A549 (cell line): Measurements from ENCODE around the gene RAD23B. TPM values are rescaled to one million over a fixed set of nuclear protein-coding genes. Genes with fewer than 3 reads are reported as not detected.

ENCODE experiments used
- ATAC-seq, 2 experiments: fragments of 200-7000 bp in 1 of 2; fragments of >200 bp in 1 of 2; cut with Nextera tagmentation in 1 of 2; cut with Tn5 transposase in 1 of 2; 3 replicates each; pipeline versions ENCODE4 v1.8.0 to v1.9.1; 2018 to 2020; ENCODE audit warnings: mild to moderate bottlenecking in 1 of 2, moderate library complexity in 1 of 2
- CTCF ChIA-PET: fragments of 300-600 bp; sonication (Branson Sonifier 250); formaldehyde crosslinking; extraction: SDS; loops from one replicate; lab custom pipeline; 2021; ENCODE audit warnings: antibody characterized with exemption, inconsistent platforms; lab: Yijun Ruan, JAX
- POLR2A ChIA-PET: fragments of 350-600 bp; formaldehyde crosslinking; extraction: SDS; loops from one replicate; lab custom pipeline; 2021; ENCODE audit warnings: antibody characterized with exemption, inconsistent platforms; lab: Yijun Ruan, JAX
- DNase-seq, 2 experiments: peaks; one replicate each; pipeline versions ENCODE4 v3.0.0 to v3.0.0-alpha.2; 2011 to 2016; ENCODE audit warnings: low read depth in 1 of 2, low spot score in 1 of 2
- FAIRE-seq: peaks from 2 replicates; lab custom pipeline; 2011; peaks lifted over from hg19 to GRCh38; lab: Jason Lieb, UNC
- H3K27ac ChIP-seq, 2 experiments: fragments of >200 bp; sonication (Bioruptor Twin); formaldehyde crosslinking; 3 replicates each; pipeline ENCODE4 v1.5.1; 2016 to 2017
- H3K4me1 ChIP-seq: fragments of >200 bp; sonication (Bioruptor Twin); formaldehyde crosslinking; 3 replicates; pipeline ENCODE4 v1.6.1; 2016
- H3K4me2 ChIP-seq: fragments of >200 bp; sonication (Bioruptor Twin); formaldehyde crosslinking; 3 replicates; pipeline ENCODE4 v1.6.1; 2016
- H3K4me3 ChIP-seq: fragments of >200 bp; sonication (Bioruptor Twin); formaldehyde crosslinking; 3 replicates; pipeline ENCODE4 v1.5.1; 2016
- H3K9me3 ChIP-seq: fragments of >200 bp; sonication (Bioruptor Twin); formaldehyde crosslinking; 3 replicates; pipeline ENCODE4 v1.6.1; 2016
- CBX2 ChIP-seq: fragments of 200-600 bp; sonication (generic); IDR thresholded peaks from 2 replicates; pipeline ENCODE4 v1.6.1; 2016; ENCODE audit warnings: low read depth, mild to moderate bottlenecking, borderline replicate concordance
- CBX8 ChIP-seq: fragments of 200-600 bp; sonication (generic); IDR thresholded peaks from 2 replicates; pipeline ENCODE4 v1.6.1; 2016
- CHD2 ChIP-seq: fragments of 150-350 bp; IDR thresholded peaks from 2 replicates; pipeline ENCODE4 v1.6.1; 2014; ENCODE audit warnings: low read length; ENCODE audit not compliant: partially characterized antibody
- HOXA7 ChIP-seq: fragments of 250-450 bp; sonication (Bioruptor Pico); IDR thresholded peaks from 2 replicates; pipeline ENCODE4 v1.5.0; 2020; ENCODE audit warnings: mild to moderate bottlenecking, moderate library complexity
- NFE2L2 ChIP-seq: fragments of 150-350 bp; conservative IDR thresholded peaks from 2 replicates; pipeline ENCODE4 v1.6.1; 2014; ENCODE audit warnings: low read length
- NPAS2 ChIP-seq: fragments of 250-450 bp; sonication (Bioruptor Pico); IDR thresholded peaks from 2 replicates; pipeline ENCODE4 v1.8.0; 2022; ENCODE audit warnings: mild to moderate bottlenecking, moderate library complexity, borderline replicate concordance
- RFX5 ChIP-seq: fragments of 450-650 bp; IDR thresholded peaks from 2 replicates; pipeline ENCODE4 v1.7.1; 2014; ENCODE audit warnings: antibody characterized with exemption, mild to moderate bottlenecking, moderate library complexity
- RNF2 ChIP-seq: fragments of 200-600 bp; sonication (generic); IDR thresholded peaks from 2 replicates; pipeline ENCODE4 v1.6.1; 2016; ENCODE audit warnings: low read depth, mild to moderate bottlenecking, antibody characterized with exemption, moderate library complexity, borderline replicate concordance
- SREBF2 ChIP-seq: fragments of 450-650 bp; IDR thresholded peaks from 2 replicates; pipeline ENCODE4 v1.6.1; 2014; ENCODE audit warnings: mild to moderate bottlenecking, moderate library complexity
- WGBS: methylation state at CpG from one replicate; pipeline ENCODE4 v1.1.6; 2017; ENCODE audit errors: missing lambda C conversion rate; 5-methylcytosine and 5-hydroxymethylcytosine counted together
- polyA plus RNA-seq, 4 experiments: library from polyadenylated mRNA; depleted of rRNA in 3 of 4; stranded (reverse); fragments of >200 nt; fragmentation: RNase III in 1 of 4; extraction: RNeasy Plus Mini Kit Qiagen cat#74134 plus additional on column Dnase treatment in 1 of 4; gene quantifications; 2 replicates in 3 of 4; 3 replicates in 1 of 4; pipeline ENCODE4 v1.2.3, GENCODE V29; 2011 to 2017
- TF ChIP-seq, protein P1 (sequence below): fragments of >200 bp; sonication (Bioruptor Twin); formaldehyde crosslinking; IDR thresholded peaks from 2 replicates; pipeline ENCODE4 v1.6.1; 2016
- TF ChIP-seq, protein P2 (sequence below): fragments of 150-350 bp; IDR thresholded peaks from 2 replicates; pipeline ENCODE4 v1.6.1; 2014; ENCODE audit warnings: low read depth, mild to moderate bottlenecking, low read length

RAD23B gene
- polyA plus RNA-seq, 2 of the 4 experiments (the other 2 are of a cell fraction), result 136 to 195 TPM

DNA sequence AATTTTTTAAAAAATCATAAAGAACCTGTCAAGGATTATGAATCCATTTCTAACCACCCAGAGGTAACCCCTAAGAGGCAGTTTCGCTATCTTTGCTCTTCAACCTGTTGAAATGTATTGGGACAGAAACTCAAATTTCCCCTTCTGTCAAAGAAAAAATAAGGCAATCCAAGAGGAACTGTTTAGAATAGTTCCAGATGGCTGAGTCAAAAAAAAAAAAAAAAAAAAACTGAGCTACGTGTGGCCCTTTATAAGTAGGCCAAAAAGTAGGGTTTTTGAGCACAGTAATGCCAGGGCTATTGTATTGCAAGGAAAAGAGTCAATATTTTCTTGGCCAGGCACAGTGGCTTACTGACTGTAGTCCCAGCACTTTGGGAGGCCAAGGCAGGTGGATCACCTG lies 94.9 kb downstream of the RAD23B start:
- no peak overlapping the region for H3K27ac ChIP-seq
- no peaks in the 10 kb centered on the region for H3K9me3 ChIP-seq
- no peaks in the 10 kb centered on the region for H3K4me1 ChIP-seq
- CTCF ChIA-PET, result interaction anchor here (1.7 kb wide), 1 partner anchor 27 kb away, joined by 3 read pairs; no protein-coding TSS in a partner anchor
- ATAC-seq (no peak), DNase-seq (no peak), FAIRE-seq (no peak)
- no peak overlapping the region for H3K4me2 ChIP-seq
- no peak overlapping the region for H3K4me3 ChIP-seq
- WGBS, result 46% methylated on average over 2 of the region's 2 CpGs
- POLR2A ChIA-PET, result no interaction called here
- TF ChIP-seq RNF2 (no peak), HOXA7 (CRISPR knock-in tag) (no peak), NPAS2 (CRISPR knock-in tag) (no peak), NFE2L2 (no peak), RFX5 (no peak), CBX8 (no peak), SREBF2 (no peak), CHD2 (no peak), CBX2 (no peak)
- TF ChIP-seq, protein P1, sequence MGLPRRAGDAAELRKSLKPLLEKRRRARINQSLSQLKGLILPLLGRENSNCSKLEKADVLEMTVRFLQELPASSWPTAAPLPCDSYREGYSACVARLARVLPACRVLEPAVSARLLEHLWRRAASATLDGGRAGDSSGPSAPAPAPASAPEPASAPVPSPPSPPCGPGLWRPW, result no peak
- TF ChIP-seq, protein P2, sequence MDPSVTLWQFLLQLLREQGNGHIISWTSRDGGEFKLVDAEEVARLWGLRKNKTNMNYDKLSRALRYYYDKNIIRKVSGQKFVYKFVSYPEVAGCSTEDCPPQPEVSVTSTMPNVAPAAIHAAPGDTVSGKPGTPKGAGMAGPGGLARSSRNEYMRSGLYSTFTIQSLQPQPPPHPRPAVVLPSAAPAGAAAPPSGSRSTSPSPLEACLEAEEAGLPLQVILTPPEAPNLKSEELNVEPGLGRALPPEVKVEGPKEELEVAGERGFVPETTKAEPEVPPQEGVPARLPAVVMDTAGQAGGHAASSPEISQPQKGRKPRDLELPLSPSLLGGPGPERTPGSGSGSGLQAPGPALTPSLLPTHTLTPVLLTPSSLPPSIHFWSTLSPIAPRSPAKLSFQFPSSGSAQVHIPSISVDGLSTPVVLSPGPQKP, result no peak

Other genes with a start within 250 kb of the RAD23B start
- gene KLF4, start 206.5 kb downstream of the RAD23B start, polyA plus RNA-seq (2011; rRNA removed), result 8.3 and 10.1 TPM in 2 replicates
- 3.4 to 3.6 TPM (median 3.6 TPM) in 3 replicates for gene KLF4, start 206.5 kb downstream of the RAD23B start, polyA plus RNA-seq (2017; fragmentation: RNase III; extraction: RNeasy Plus Mini Kit Qiagen cat#74134 plus additional on column Dnase treatment)